Mesothelial cell of epicardium (in vitro differentiated cells): Measurements from ENCODE around the gene JARID2. TPM values are rescaled to one million over a fixed set of nuclear protein-coding genes. Genes with fewer than 3 reads are reported as not detected.

Experiments
- DNase-seq, 2 experiments: peaks; one replicate each; pipeline ENCODE4 v3.0.0; 2021; ENCODE audit warnings: low spot score in 2 of 2; ENCODE audit not compliant: unreplicated experiment in 2 of 2
- H3K27ac Mint-ChIP-seq: 2 replicates; pipeline ENCODE4 v1.8.0; 2021; ENCODE audit warnings: mixed read lengths
- H3K27me3 Mint-ChIP-seq: 2 replicates; pipeline ENCODE4 v1.8.0; 2021; ENCODE audit warnings: low read depth, mixed read lengths
- H3K36me3 Mint-ChIP-seq: 2 replicates; pipeline ENCODE4 v1.8.0; 2021; ENCODE audit warnings: mixed read lengths
- H3K4me1 Mint-ChIP-seq: 2 replicates; pipeline ENCODE4 v1.8.0; 2021; ENCODE audit warnings: mixed read lengths
- H3K4me3 Mint-ChIP-seq: 2 replicates; pipeline ENCODE4 v1.8.0; 2021; ENCODE audit warnings: mild to moderate bottlenecking, moderate library complexity, mixed read lengths
- H3K9me3 Mint-ChIP-seq: 2 replicates; pipeline ENCODE4 v1.8.0; 2021; ENCODE audit warnings: mixed read lengths
- total RNA-seq: library from RNA; stranded (reverse); gene quantifications from 3 replicates; pipeline ENCODE4 v1.2.1, GENCODE V29; 2021
- TF ChIP-seq, protein P1 (sequence below): fragments of 200-600 bp; sonication (generic); IDR thresholded peaks from one replicate; pipeline ENCODE4 v1.5.0; 2021; ENCODE audit warnings: antibody characterized with exemption; ENCODE audit not compliant: unreplicated experiment

Gene JARID2
- total RNA-seq, 1 donor from 2014 or later, result 35.3 TPM

DNA sequence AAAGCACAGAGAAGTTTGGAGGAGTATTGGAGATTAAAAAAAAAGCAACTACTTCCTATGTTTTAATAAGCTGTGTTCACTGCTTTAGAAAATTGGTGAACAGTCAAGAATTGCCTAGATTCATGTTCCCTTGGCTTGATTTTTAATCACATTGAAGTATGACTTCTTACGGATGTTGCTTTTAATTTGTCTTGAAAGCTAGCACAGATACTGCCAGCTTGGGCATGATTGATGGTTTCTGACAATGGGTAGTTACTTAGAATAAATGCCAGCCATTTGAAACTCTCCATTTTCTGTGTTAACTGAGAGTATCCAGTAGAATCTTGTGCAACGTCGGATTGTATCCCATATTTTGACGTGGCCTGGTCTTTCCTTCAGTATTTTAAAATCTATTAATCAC is 239.0 kb downstream of the JARID2 start:
- no peaks in the 10 kb centered on the region for H3K27me3 Mint-ChIP-seq
- DNase-seq, result no peak
- H3K36me3 Mint-ChIP-seq, result peaks cover 17% of the 10 kb centered on the region
- TF ChIP-seq, protein P1, sequence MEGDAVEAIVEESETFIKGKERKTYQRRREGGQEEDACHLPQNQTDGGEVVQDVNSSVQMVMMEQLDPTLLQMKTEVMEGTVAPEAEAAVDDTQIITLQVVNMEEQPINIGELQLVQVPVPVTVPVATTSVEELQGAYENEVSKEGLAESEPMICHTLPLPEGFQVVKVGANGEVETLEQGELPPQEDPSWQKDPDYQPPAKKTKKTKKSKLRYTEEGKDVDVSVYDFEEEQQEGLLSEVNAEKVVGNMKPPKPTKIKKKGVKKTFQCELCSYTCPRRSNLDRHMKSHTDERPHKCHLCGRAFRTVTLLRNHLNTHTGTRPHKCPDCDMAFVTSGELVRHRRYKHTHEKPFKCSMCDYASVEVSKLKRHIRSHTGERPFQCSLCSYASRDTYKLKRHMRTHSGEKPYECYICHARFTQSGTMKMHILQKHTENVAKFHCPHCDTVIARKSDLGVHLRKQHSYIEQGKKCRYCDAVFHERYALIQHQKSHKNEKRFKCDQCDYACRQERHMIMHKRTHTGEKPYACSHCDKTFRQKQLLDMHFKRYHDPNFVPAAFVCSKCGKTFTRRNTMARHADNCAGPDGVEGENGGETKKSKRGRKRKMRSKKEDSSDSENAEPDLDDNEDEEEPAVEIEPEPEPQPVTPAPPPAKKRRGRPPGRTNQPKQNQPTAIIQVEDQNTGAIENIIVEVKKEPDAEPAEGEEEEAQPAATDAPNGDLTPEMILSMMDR, result no peak
- peaks cover 17% of the 10 kb centered on the region for H3K4me1 Mint-ChIP-seq
- H3K27ac Mint-ChIP-seq, result no peak overlapping the region
- H3K9me3 Mint-ChIP-seq, result no peaks in the 10 kb centered on the region
- no peak overlapping the region for H3K4me3 Mint-ChIP-seq

DNA sequence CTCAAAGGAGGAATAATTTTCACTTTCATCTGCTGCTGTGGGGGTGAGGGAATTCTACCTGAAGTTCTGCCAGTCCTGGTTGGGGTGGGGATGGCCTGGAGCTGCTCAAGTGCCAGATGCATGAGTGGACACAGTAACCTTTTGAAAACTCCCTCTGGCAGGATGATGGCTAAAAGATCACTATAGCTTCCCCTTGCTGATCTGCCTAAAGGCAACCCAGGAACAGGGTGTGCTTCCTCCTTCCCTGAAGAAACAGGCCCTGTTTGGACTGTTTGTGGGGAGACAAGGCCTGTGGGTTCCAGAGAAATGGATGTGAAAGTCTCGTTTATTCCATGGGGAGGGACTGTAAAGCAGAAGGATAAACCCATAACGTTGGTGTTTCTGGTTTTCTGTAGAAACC is 240.1 kb downstream of the JARID2 start:
- TF ChIP-seq, protein P1, result no peak
- DNase-seq, result no peak
- peaks cover 10% of the 10 kb centered on the region for H3K4me1 Mint-ChIP-seq

DNA sequence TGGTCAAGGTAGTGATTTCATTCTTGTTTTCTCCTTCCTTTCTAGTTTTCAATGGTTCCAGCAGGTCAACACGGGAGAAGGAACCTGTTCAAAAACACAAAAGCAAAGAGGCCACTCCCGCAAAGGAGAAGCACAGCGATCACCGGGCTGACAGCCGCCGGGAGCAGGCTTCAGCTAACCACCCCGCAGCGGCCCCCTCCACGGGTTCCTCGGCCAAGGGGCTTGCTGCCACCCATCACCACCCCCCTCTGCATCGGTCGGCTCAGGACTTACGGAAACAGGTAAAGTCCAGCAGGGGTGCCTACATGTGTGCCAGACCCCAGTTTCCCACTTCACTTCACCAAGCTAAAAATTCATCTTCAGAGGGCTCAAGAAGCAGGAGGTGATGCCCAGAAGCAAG is 241.4 kb downstream of the JARID2 start:
- no peak overlapping the region for H3K4me3 Mint-ChIP-seq
- TF ChIP-seq, protein P1, result no peak
- DNase-seq, result no peak
- H3K36me3 Mint-ChIP-seq, result peaks cover 20% of the 10 kb centered on the region
- H3K27me3 Mint-ChIP-seq, result no peaks in the 10 kb centered on the region
- no peaks in the 10 kb centered on the region for H3K9me3 Mint-ChIP-seq
- peaks cover 10% of the 10 kb centered on the region for H3K4me1 Mint-ChIP-seq
- no peak overlapping the region for H3K27ac Mint-ChIP-seq

More for the DNA sequence above, 240.1 kb downstream of the JARID2 start:
- Mint-ChIP-seq H3K36me3 (peaks cover 20% of the 10 kb centered on the region), H3K9me3 (no peaks in the 10 kb centered on the region), H3K4me3 (no peak overlapping the region), H3K27me3 (no peaks in the 10 kb centered on the region), H3K27ac (no peak overlapping the region)

DNA sequence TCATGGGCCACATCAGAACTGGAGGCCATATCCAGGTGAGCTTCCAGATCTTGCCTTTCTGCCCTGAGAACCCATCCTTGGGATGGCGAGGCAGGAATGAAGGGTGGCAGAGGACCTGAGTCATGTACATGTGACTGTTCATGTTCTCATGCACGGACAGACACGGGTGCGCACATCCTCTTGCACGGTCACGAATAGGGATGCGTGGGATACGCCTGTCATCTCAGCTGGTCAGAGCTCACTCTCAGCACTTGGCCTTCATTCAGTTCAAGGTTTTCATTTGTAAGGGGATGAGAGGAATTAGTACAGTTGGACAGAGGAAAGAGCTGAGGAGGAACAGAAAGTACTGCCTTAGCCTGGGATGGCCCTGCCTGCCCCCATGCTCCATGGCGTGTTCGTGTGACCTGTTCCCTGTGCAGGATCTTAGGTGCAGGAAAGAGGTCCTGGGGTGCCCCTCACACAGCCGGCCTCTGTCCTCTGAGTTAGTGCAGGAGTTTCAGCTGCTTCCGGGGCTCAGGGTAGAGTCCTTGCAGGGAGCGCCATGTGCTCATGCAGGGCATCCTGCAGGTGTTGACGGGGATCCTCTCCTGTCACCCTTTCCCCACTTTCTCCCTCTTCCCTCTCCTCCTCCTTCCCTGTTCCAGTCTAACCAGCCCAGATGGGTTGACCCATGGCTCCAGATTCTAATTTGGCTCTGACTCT is 243.5 kb downstream of the JARID2 start:
- H3K27ac Mint-ChIP-seq, result no peak overlapping the region
- H3K36me3 Mint-ChIP-seq, result peaks cover 20% of the 10 kb centered on the region
- H3K27me3 Mint-ChIP-seq, result no peaks in the 10 kb centered on the region
- no peak overlapping the region for H3K4me3 Mint-ChIP-seq
- TF ChIP-seq, protein P1, result no peak
- peaks cover 16% of the 10 kb centered on the region for H3K4me1 Mint-ChIP-seq
- no peak for DNase-seq
- no peaks in the 10 kb centered on the region for H3K9me3 Mint-ChIP-seq

DNA sequence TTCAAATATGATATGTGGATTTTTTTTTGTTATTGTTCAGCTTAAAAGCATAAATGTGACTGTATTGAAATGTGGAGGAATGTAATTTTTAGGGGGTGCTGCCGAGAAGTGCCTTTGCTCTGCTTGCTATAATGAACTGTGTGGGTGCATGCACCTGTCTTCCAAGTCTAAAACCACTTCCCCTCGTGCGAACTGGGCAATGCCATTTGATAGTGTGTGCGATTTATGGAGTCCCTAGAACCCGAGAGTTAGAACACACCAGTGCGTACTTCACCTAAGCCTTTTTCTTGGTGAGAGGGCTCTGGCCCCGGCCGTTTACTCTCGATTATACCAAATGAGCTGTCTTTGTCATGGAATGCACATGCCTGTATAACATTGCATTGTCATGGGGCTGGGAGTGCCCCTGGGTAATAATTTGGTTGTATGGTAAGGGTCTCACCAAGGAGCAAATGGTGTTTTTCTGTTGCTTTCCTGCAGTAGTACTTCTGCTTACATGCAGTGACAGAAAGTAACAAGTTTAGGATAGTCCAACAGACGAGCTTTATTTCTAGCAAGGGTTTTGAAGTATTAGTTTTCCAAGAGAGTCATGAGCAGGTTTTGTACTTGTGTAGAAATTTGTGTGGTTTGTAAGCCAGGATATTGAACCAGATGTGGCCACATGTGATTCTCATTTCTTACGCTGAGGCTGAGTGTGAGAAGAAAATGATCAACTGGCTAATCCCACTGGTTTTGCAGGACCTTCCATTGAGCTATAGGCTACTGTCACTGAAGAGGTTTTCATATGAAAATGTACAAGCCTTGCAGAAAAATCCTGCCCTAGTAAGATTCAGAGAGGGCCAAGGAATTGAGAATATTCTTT is 244.6 kb downstream of the JARID2 start:
- TF ChIP-seq, protein P1, result no peak
- Mint-ChIP-seq H3K9me3 (no peaks in the 10 kb centered on the region), H3K4me1 (peaks cover 16% of the 10 kb centered on the region), H3K27ac (no peak overlapping the region), H3K27me3 (no peaks in the 10 kb centered on the region), H3K4me3 (no peak overlapping the region), H3K36me3 (peaks cover 25% of the 10 kb centered on the region)
- no peak for DNase-seq
